ENCODE measurements around the gene BCL2A1. TPM values are rescaled to one million over a fixed set of nuclear protein-coding genes. Genes with fewer than 3 reads are reported as not detected.
"Not testable (repeated sequence)": the region's sequence is repeated elsewhere in the genome, so short reads cannot be mapped to it uniquely, and the experiment has no call there.

The BCL2A1 gene
- polyA plus RNA-seq, 1 donor = 4.9 TPM

- H3K4me3 ChIP-seq (ENCODE audit: low read length) = no peak overlapping the region
- H3K4me1 ChIP-seq (ENCODE audit: control insufficient read depth, insufficient read depth, low read length) = peaks cover 6% of the 10 kb centered on the region
- peak overlapping the region; percentile 85 for H3K27ac ChIP-seq (ENCODE audit: low read length)
- H3K36me3 ChIP-seq (ENCODE audit: control insufficient read depth, insufficient read depth, low read length) = no peaks in the 10 kb centered on the region
- peak; percentile 85 to 86 for DNase-seq
- H3K27me3 ChIP-seq (ENCODE audit: control insufficient read depth, insufficient read depth, low read length) = no peaks in the 10 kb centered on the region
- no peaks in the 10 kb centered on the region for H3K9me3 ChIP-seq (ENCODE audit: control insufficient read depth, low read depth, low read length)
- whole genome bisulfite sequencing (ENCODE audit: insufficient coverage, low lambda C conversion rate) = 60% methylated on average over 1 of the region's 10 CpGs
Observed at GRCh38 chr15:79948095-79948695, 22.8 kb downstream of the BCL2A1 start.

DNA sequence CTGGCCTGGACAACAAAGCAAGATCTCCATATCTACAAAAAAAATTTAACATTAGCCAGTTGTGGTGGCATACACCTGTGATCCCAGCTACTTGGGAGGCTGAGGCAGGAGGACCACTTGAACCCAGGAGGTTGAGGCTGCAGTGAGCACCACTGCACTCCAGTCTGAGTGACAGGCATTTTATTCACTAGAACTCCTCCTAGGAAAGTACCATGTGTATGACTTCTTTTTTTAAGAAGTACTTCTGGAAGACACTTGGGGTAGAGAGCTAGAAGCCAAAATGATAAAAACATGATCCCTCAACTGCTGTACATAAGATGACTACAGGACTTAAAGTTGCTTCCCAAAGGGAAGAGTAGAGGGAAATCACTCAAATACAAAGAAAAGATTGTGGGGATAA is 24.0 kb downstream of the BCL2A1 start:
- H3K36me3 ChIP-seq (ENCODE audit: control insufficient read depth, insufficient read depth, low read length) = no peaks in the 10 kb centered on the region
- no peak overlapping the region for H3K4me3 ChIP-seq (ENCODE audit: low read length)
- no peaks in the 10 kb centered on the region for H3K27me3 ChIP-seq (ENCODE audit: control insufficient read depth, insufficient read depth, low read length)
- peaks cover 6% of the 10 kb centered on the region for H3K4me1 ChIP-seq (ENCODE audit: control insufficient read depth, insufficient read depth, low read length)
- H3K27ac ChIP-seq (ENCODE audit: low read length) = no peak overlapping the region
- DNase-seq = no peak
- H3K9me3 ChIP-seq (ENCODE audit: control insufficient read depth, low read depth, low read length) = no peaks in the 10 kb centered on the region

DNA sequence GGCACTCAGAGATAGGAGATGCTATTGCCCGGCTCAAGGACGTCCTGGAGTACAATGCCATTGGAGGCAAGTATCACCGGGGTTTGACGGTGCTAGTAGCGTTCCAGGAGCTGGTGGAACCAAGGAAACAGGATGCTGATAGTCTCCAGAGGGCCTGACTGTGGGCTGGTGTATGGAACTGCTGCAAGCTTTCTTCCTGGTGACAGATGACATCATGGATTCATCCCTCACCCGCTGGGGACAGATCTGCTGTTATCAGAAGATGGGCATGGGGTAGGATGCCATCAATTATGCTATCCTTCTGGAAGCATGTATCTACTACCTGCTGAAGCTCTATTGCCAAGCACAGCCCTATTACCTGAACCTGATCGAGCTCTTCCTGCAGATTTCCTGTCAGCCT is 26.4 kb downstream of the BCL2A1 start:
- Histone ChIP-seq H3K9me3 (ENCODE audit: control insufficient read depth, low read depth, low read length) (no peaks in the 10 kb centered on the region), H3K36me3 (ENCODE audit: control insufficient read depth, insufficient read depth, low read length) (no peaks in the 10 kb centered on the region), H3K4me3 (ENCODE audit: low read length) (no peak overlapping the region), H3K27ac (ENCODE audit: low read length) (no peak overlapping the region), H3K27me3 (ENCODE audit: control insufficient read depth, insufficient read depth, low read length) (no peaks in the 10 kb centered on the region), H3K4me1 (ENCODE audit: control insufficient read depth, insufficient read depth, low read length) (peaks cover 6% of the 10 kb centered on the region)
- WGBS (ENCODE audit: insufficient coverage, low lambda C conversion rate) = no CpG with 5 or more reads among the region's 7 CpGs
- DNase-seq = no peak

DNA sequence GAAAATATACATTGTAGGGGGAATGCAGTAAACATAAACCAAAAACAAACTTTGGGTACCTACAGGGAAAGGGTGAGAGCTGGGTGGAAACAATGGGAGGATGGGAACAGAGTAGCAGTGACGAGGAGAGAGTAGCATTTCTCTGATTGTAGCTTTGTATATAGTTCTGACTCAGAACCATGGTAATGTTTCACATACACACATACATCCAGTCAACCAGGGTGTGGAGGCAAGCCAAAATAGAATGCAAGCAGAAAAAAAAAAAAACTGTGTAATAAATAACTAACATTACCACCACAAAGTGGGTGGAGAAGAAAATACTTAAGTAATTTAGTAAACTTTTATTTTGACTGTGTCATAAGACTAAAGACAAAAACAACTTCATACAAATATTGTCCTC is 27.2 kb downstream of the BCL2A1 start:
- peaks cover 5% of the 10 kb centered on the region for H3K4me1 ChIP-seq (ENCODE audit: control insufficient read depth, insufficient read depth, low read length)
- DNase-seq = no peak
- H3K27me3 ChIP-seq (ENCODE audit: control insufficient read depth, insufficient read depth, low read length) = no peaks in the 10 kb centered on the region
- no peaks in the 10 kb centered on the region for H3K36me3 ChIP-seq (ENCODE audit: control insufficient read depth, insufficient read depth, low read length)
- H3K27ac ChIP-seq (ENCODE audit: low read length) = no peak overlapping the region
- no peak overlapping the region for H3K4me3 ChIP-seq (ENCODE audit: low read length)
- no peaks in the 10 kb centered on the region for H3K9me3 ChIP-seq (ENCODE audit: control insufficient read depth, low read depth, low read length)
- WGBS (ENCODE audit: insufficient coverage, low lambda C conversion rate) = no CpG with 5 or more reads among the region's 1 CpG

- Histone ChIP-seq H3K27me3 (ENCODE audit: control insufficient read depth, insufficient read depth, low read length) (no peaks in the 10 kb centered on the region), H3K27ac (ENCODE audit: low read length) (no peak overlapping the region), H3K4me1 (ENCODE audit: control insufficient read depth, insufficient read depth, low read length) (no peaks in the 10 kb centered on the region), H3K4me3 (ENCODE audit: low read length) (no peak overlapping the region), H3K9me3 (ENCODE audit: control insufficient read depth, low read depth, low read length) (no peaks in the 10 kb centered on the region), H3K36me3 (ENCODE audit: control insufficient read depth, insufficient read depth, low read length) (no peaks in the 10 kb centered on the region)
- DNase-seq = no peak
- no CpG with 5 or more reads among the region's 7 CpGs for WGBS (ENCODE audit: insufficient coverage, low lambda C conversion rate)
Observed at GRCh38 chr15:79942741-79943481, 28.1 kb downstream of the BCL2A1 start.

- peaks cover 7% of the 10 kb centered on the region for H3K4me1 ChIP-seq (ENCODE audit: control insufficient read depth, insufficient read depth, low read length)
- no peak overlapping the region for H3K4me3 ChIP-seq (ENCODE audit: low read length)
- H3K27me3 ChIP-seq (ENCODE audit: control insufficient read depth, insufficient read depth, low read length) = no peaks in the 10 kb centered on the region
- H3K27ac ChIP-seq (ENCODE audit: low read length) = no peak overlapping the region
- DNase-seq = no peak
- WGBS (ENCODE audit: insufficient coverage, low lambda C conversion rate) = 100% methylated on average over 3 of the region's 4 CpGs
- no peaks in the 10 kb centered on the region for H3K9me3 ChIP-seq (ENCODE audit: control insufficient read depth, low read depth, low read length)
- no peaks in the 10 kb centered on the region for H3K36me3 ChIP-seq (ENCODE audit: control insufficient read depth, insufficient read depth, low read length)
Observed at GRCh38 chr15:79939399-79939798, 31.6 kb downstream of the BCL2A1 start.

- Histone ChIP-seq H3K4me3 (ENCODE audit: low read length) (no peak overlapping the region), H3K27ac (ENCODE audit: low read length) (no peak overlapping the region), H3K9me3 (ENCODE audit: control insufficient read depth, low read depth, low read length) (no peaks in the 10 kb centered on the region), H3K36me3 (ENCODE audit: control insufficient read depth, insufficient read depth, low read length) (no peaks in the 10 kb centered on the region), H3K27me3 (ENCODE audit: control insufficient read depth, insufficient read depth, low read length) (no peaks in the 10 kb centered on the region), H3K4me1 (ENCODE audit: control insufficient read depth, insufficient read depth, low read length) (peaks cover 7% of the 10 kb centered on the region)
- 80% methylated on average over 1 of the region's 1 CpG for WGBS (ENCODE audit: insufficient coverage, low lambda C conversion rate)
- DNase-seq = no peak
Observed at GRCh38 chr15:79938143-79938542, 32.9 kb downstream of the BCL2A1 start.

GRCh38 chr15:79935556-79936201 is 35.3 kb downstream of the BCL2A1 start:
- H3K36me3 ChIP-seq (ENCODE audit: control insufficient read depth, insufficient read depth, low read length); DNase-seq; H3K9me3 ChIP-seq (ENCODE audit: control insufficient read depth, low read depth, low read length); H3K27me3 ChIP-seq (ENCODE audit: control insufficient read depth, insufficient read depth, low read length); H3K4me3 ChIP-seq (ENCODE audit: low read length): not testable (repeated sequence)
- peaks cover 11% of the 10 kb centered on the region for H3K4me1 ChIP-seq (ENCODE audit: control insufficient read depth, insufficient read depth, low read length)
- peak overlapping the region; percentile 59 for H3K27ac ChIP-seq (ENCODE audit: low read length)
- WGBS (ENCODE audit: insufficient coverage, low lambda C conversion rate) = no CpG with 5 or more reads among the region's 7 CpGs

DNA sequence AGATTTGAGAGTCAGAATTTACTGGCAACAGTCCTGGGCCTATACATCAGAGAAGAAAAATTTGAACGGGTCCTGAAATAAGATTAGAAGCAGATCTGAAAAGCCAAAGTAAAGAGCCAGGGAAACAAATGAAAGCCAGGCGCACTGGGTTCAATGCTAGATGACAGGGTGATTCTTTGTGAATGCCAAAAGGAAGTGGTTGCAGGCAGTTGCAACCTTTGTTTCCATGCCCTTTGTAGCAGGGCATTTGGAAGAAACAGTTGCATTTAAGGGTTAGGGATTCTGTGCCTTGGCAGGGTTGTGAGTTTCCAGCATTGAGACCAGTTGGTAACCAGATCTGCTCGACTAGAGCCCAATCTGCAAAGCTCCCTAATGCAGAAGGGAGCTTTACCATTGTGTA is 37.8 kb downstream of the BCL2A1 start:
- Histone ChIP-seq H3K4me3 (ENCODE audit: low read length) (no peak overlapping the region), H3K27me3 (ENCODE audit: control insufficient read depth, insufficient read depth, low read length) (no peaks in the 10 kb centered on the region), H3K27ac (ENCODE audit: low read length) (no peak overlapping the region), H3K36me3 (ENCODE audit: control insufficient read depth, insufficient read depth, low read length) (no peaks in the 10 kb centered on the region), H3K9me3 (ENCODE audit: control insufficient read depth, low read depth, low read length) (no peaks in the 10 kb centered on the region), H3K4me1 (ENCODE audit: control insufficient read depth, insufficient read depth, low read length) (peaks cover 11% of the 10 kb centered on the region)
- WGBS (ENCODE audit: insufficient coverage, low lambda C conversion rate) = no CpG with 5 or more reads among the region's 3 CpGs
- no peak for DNase-seq

DNA sequence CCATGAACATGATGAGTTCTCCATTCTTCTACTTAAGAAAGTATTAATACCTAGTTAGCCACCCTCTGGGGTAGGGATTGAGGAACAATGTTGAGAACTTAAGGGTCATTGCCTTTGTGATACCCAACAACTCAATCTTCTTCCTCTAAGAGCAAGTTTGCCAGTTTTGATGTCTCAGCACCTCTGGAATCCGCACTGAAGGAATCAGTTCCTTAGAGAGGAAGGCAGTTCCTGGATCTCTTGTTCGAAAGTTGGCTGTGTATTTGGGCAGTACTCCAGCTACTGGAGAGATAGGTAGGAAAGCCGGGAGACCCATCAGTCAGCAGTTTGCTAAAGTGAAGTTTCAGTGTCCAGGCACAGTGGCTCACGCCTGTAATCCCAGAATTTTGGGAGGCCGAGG is 38.5 kb downstream of the BCL2A1 start:
- no CpG with 5 or more reads among the region's 5 CpGs for WGBS (ENCODE audit: insufficient coverage, low lambda C conversion rate)

More for the DNA sequence above, 38.5 kb downstream of the BCL2A1 start:
- no peak overlapping the region for H3K27ac ChIP-seq (ENCODE audit: low read length)
- no peak for DNase-seq
- H3K9me3 ChIP-seq (ENCODE audit: control insufficient read depth, low read depth, low read length) = no peaks in the 10 kb centered on the region
- H3K4me1 ChIP-seq (ENCODE audit: control insufficient read depth, insufficient read depth, low read length) = peaks cover 11% of the 10 kb centered on the region
- H3K4me3 ChIP-seq (ENCODE audit: low read length) = no peak overlapping the region
- H3K36me3 ChIP-seq (ENCODE audit: control insufficient read depth, insufficient read depth, low read length) = no peaks in the 10 kb centered on the region
- H3K27me3 ChIP-seq (ENCODE audit: control insufficient read depth, insufficient read depth, low read length) = no peaks in the 10 kb centered on the region

All from large intestine (tissue), 3 donors.